22Rv1 (cell line): ENCODE data around the gene CTBP1.

Source experiments
- CTCF ChIP-seq: fragments of 450-650 bp; IDR thresholded peaks from 2 replicates; pipeline ENCODE4 v1.5.1; 2017; ENCODE audit warnings: mild to moderate bottlenecking
- ZFX ChIP-seq: fragments of 450-650 bp; IDR thresholded peaks from 2 replicates; pipeline ENCODE4 v1.6.1; 2017; ENCODE audit warnings: antibody characterized with exemption, borderline replicate concordance

GRCh38 chr4:1293991-1294390, 45.1 kb upstream of the CTBP1 start:
- TF ChIP-seq CTCF (no peak), ZFX (no peak)
